H9 (cell line): ENCODE results near the gene USP14. TPM values are rescaled to one million over a fixed set of nuclear protein-coding genes. Genes with fewer than 3 reads are reported as not detected.

Experiments
- DNase-seq: peaks from one replicate; pipeline ENCODE4 v3.0.0-alpha.2; 2017
- H2AFZ ChIP-seq: one replicate; pipeline ENCODE4 v1.6.1; 2013; ENCODE audit warnings: mild to moderate bottlenecking, low read length, control low read depth, moderate library complexity
- H2AK5ac ChIP-seq: 2 replicates; pipeline ENCODE4 v1.6.1; 2013; ENCODE audit warnings: low read length, control low read depth, mixed read lengths; ENCODE audit not compliant: insufficient read length
- H2BK120ac ChIP-seq: one replicate; pipeline ENCODE4 v1.6.1; 2013; ENCODE audit warnings: low read depth, mild to moderate bottlenecking, low read length, control low read depth, inconsistent platforms; ENCODE audit not compliant: poor library complexity, severe bottlenecking
- H2BK12ac ChIP-seq: 2 replicates; pipeline ENCODE4 v1.6.1; 2013; ENCODE audit warnings: low read length, control low read depth, mixed read lengths, low read depth; ENCODE audit not compliant: insufficient read length
- H2BK15ac ChIP-seq: 2 replicates; pipeline ENCODE4 v1.6.1; 2013; ENCODE audit warnings: low read depth, low read length, control low read depth
- H2BK20ac ChIP-seq: one replicate; pipeline ENCODE4 v1.6.1; 2013; ENCODE audit warnings: low read depth, mild to moderate bottlenecking, low read length, control low read depth, inconsistent platforms; ENCODE audit not compliant: poor library complexity, severe bottlenecking
- H2BK5ac ChIP-seq: 2 replicates; pipeline ENCODE4 v1.6.1; 2013; ENCODE audit warnings: low read length, control low read depth, mixed read lengths; ENCODE audit not compliant: insufficient read length
- H3K14ac ChIP-seq: 2 replicates; pipeline ENCODE4 v1.6.1; 2013; ENCODE audit warnings: low read length, control low read depth; ENCODE audit not compliant: insufficient read depth
- H3K18ac ChIP-seq: 2 replicates; pipeline ENCODE4 v1.6.1; 2013; ENCODE audit warnings: low read depth, mild to moderate bottlenecking, mixed read lengths, low read length, control low read depth; ENCODE audit not compliant: insufficient read length
- H3K23ac ChIP-seq: 2 replicates; pipeline ENCODE4 v1.6.1; 2013; ENCODE audit warnings: low read length, control low read depth, mixed read lengths, low read depth; ENCODE audit not compliant: insufficient read length
- H3K23me2 ChIP-seq: 2 replicates; pipeline ENCODE4 v1.6.1; 2013; ENCODE audit warnings: low read depth, mild to moderate bottlenecking, mixed read lengths, low read length, control low read depth; ENCODE audit not compliant: insufficient read length, poor library complexity, severe bottlenecking
- H3K27ac ChIP-seq: 2 replicates; pipeline ENCODE4 v1.5.1; 2013; ENCODE audit warnings: low read length, control low read depth, mixed read lengths, low read depth; ENCODE audit not compliant: insufficient read length
- H3K27me3 ChIP-seq: 2 replicates; pipeline ENCODE4 v1.6.1; 2013; ENCODE audit warnings: low read length, control low read depth, inconsistent platforms; ENCODE audit not compliant: insufficient read depth
- H3K4ac ChIP-seq: 2 replicates; pipeline ENCODE4 v1.6.1; 2013; ENCODE audit warnings: low read depth, mild to moderate bottlenecking, control low read depth, inconsistent platforms, low read length, moderate library complexity
- H3K4me1 ChIP-seq: 2 replicates; pipeline ENCODE4 v1.6.1; 2013; ENCODE audit warnings: low read length, control low read depth, inconsistent platforms; ENCODE audit not compliant: insufficient read depth
- H3K4me2 ChIP-seq: 2 replicates; pipeline ENCODE4 v1.6.1; 2013; ENCODE audit warnings: low read length, control low read depth, mixed read lengths; ENCODE audit not compliant: insufficient read length, insufficient read depth
- H3K56ac ChIP-seq: 2 replicates; pipeline ENCODE4 v1.6.1; 2013; ENCODE audit warnings: low read depth, mild to moderate bottlenecking, mixed read lengths, low read length, control low read depth; ENCODE audit not compliant: insufficient read length
- H3K79me1 ChIP-seq: 2 replicates; pipeline ENCODE4 v1.6.1; 2013; ENCODE audit warnings: low read depth, mild to moderate bottlenecking, moderate library complexity, low read length, control low read depth, inconsistent platforms; ENCODE audit not compliant: insufficient read depth, poor library complexity, severe bottlenecking
- H3K79me2 ChIP-seq: 2 replicates; pipeline ENCODE4 v1.6.1; 2013; ENCODE audit warnings: low read length, control low read depth, inconsistent platforms; ENCODE audit not compliant: insufficient read depth
- H3K9ac ChIP-seq: 2 replicates; pipeline ENCODE4 v1.6.1; 2013; ENCODE audit warnings: low read length, control low read depth, mixed read lengths; ENCODE audit not compliant: insufficient read length; ENCODE audit errors: extremely low read depth
- H3K9me3 ChIP-seq: one replicate; pipeline ENCODE4 v1.6.1; 2013; ENCODE audit warnings: low read depth, low read length, inconsistent platforms; ENCODE audit not compliant: control insufficient read depth
- H3T11ph ChIP-seq: one replicate; pipeline ENCODE4 v1.6.1; 2013; ENCODE audit warnings: mild to moderate bottlenecking, low read length, control low read depth, inconsistent platforms
- H4K20me1 ChIP-seq: one replicate; pipeline ENCODE4 v1.6.1; 2013; ENCODE audit not compliant: control insufficient read depth, insufficient read length, insufficient read depth
- H4K5ac ChIP-seq: 2 replicates; pipeline ENCODE4 v1.6.1; 2013; ENCODE audit warnings: low read depth, mild to moderate bottlenecking, mixed read lengths, low read length, control low read depth; ENCODE audit not compliant: insufficient read length
- H4K8ac ChIP-seq: replicated peaks from 2 replicates; pipeline ENCODE4 v1.6.1; 2013; ENCODE audit warnings: low read length, control low read depth, mixed read lengths, low read depth; ENCODE audit not compliant: insufficient read length
- H4K91ac ChIP-seq: 2 replicates; pipeline ENCODE4 v1.6.1; 2013; ENCODE audit warnings: low read depth, mild to moderate bottlenecking, moderate library complexity, mixed read lengths, low read length, control low read depth; ENCODE audit not compliant: insufficient read length
- H3K27ac Mint-ChIP-seq, 3 experiments: 2 replicates in 2 of 3; 3 replicates in 1 of 3; pipeline ENCODE4 v1.8.0; 2020 to 2021; ENCODE audit warnings: mixed read lengths in 3 of 3, mild to moderate bottlenecking in 1 of 3, moderate library complexity in 1 of 3
- H3K27me3 Mint-ChIP-seq: 2 replicates; pipeline ENCODE4 v1.8.0; 2021; ENCODE audit warnings: low read depth, mild to moderate bottlenecking, moderate library complexity, mixed read lengths
- H3K36me3 Mint-ChIP-seq, 3 experiments: 2 replicates in 2 of 3; 3 replicates in 1 of 3; pipeline ENCODE4 v1.8.0; 2020 to 2021; ENCODE audit warnings: low read depth in 3 of 3, mixed read lengths in 3 of 3; ENCODE audit not compliant: insufficient read depth in 1 of 3
- H3K4me1 Mint-ChIP-seq, 2 experiments: 2 replicates each; pipeline ENCODE4 v1.8.0; 2020; ENCODE audit warnings: mixed read lengths in 2 of 2
- H3K4me3 Mint-ChIP-seq, 2 experiments: 2 replicates in 1 of 2; 3 replicates in 1 of 2; pipeline ENCODE4 v1.8.0; 2020 to 2021; ENCODE audit warnings: mild to moderate bottlenecking in 2 of 2, mixed read lengths in 2 of 2, moderate library complexity in 1 of 2
- H3K9me3 Mint-ChIP-seq, 2 experiments: 2 replicates in 1 of 2; 3 replicates in 1 of 2; pipeline ENCODE4 v1.8.0; 2020; ENCODE audit warnings: mild to moderate bottlenecking in 2 of 2, mixed read lengths in 2 of 2, moderate library complexity in 1 of 2
- WGBS: extraction: QIAGEN DNeasy Blood & Tissue Kit; methylation state at CpG from one replicate; pipeline ENCODE4 v1.1.7; 2013; ENCODE audit warnings: missing lambda C conversion rate, low lambda C conversion rate, mixed read lengths; ENCODE audit not compliant: insufficient read length; ENCODE audit errors: extremely low coverage; 5-methylcytosine and 5-hydroxymethylcytosine counted together
- total RNA-seq: library from RNA; stranded (reverse); gene quantifications from 2 replicates; pipeline ENCODE4 v1.2.1, GENCODE V29; 2021
- TF ChIP-seq, protein P1 (sequence below): fragments of 200-600 bp; sonication (generic); conservative IDR thresholded peaks from 3 replicates; pipeline ENCODE4 v1.8.0; 2021; ENCODE audit warnings: antibody characterized with exemption, mild to moderate bottlenecking

Gene USP14
- total RNA-seq, 1 experiment from 2014 or later: 92.1 TPM

GRCh38 chr18:215448-216010, 57.2 kb downstream of the USP14 start:
- H3K4me3 Mint-ChIP-seq: no peak overlapping the region
- WGBS: no CpG with 5 or more reads among the region's 5 CpGs

More at GRCh38 chr18:215448-216010, 57.2 kb downstream of the USP14 start:
- Histone ChIP-seq H2BK12ac (no peak overlapping the region), H3K27ac (no peak overlapping the region), H3K9me3 (peaks cover 24% of the 10 kb centered on the region), H3K4ac (no peak overlapping the region), H4K20me1 (no peaks in the 10 kb centered on the region), H3K18ac (no peak overlapping the region), H3K9ac (no peak overlapping the region), H2BK15ac (no peak overlapping the region), H3K79me1 (no peaks in the 10 kb centered on the region), H4K5ac (no peak overlapping the region), H3K4me1 (no peaks in the 10 kb centered on the region; the same call in 1 of the 2 replicates), H3K79me2 (no peaks in the 10 kb centered on the region), H3K23me2 (no peaks in the 10 kb centered on the region), H2BK20ac (no peak overlapping the region), H4K91ac (no peak overlapping the region), H3K23ac (no peak overlapping the region), H3K4me2 (no peak overlapping the region), H2AK5ac (no peak overlapping the region), H3T11ph (no peak overlapping the region), H2BK5ac (no peak overlapping the region), H4K8ac (no peak overlapping the region), H3K56ac (no peak overlapping the region), H2AFZ (no peak overlapping the region), H3K14ac (no peak overlapping the region), H3K27me3 (no peaks in the 10 kb centered on the region), H2BK120ac (no peak overlapping the region)
- Mint-ChIP-seq H3K27me3 (no peaks in the 10 kb centered on the region), H3K4me1 (peaks cover 6 to 7% of the 10 kb centered on the region in 2 experiments), H3K9me3 (peaks cover 0 to 5% of the 10 kb centered on the region in 2 experiments; a peak in 1 of 5 replicates), H3K27ac (peak overlapping the region in 2 of 3 experiments; percentile 75 to 86; a peak in 2 of 7 replicates), H3K36me3 (peaks cover 53 to 84% (median 82%) of the 10 kb centered on the region in 3 experiments)
- DNase-seq: no peak
- TF ChIP-seq, protein P1, sequence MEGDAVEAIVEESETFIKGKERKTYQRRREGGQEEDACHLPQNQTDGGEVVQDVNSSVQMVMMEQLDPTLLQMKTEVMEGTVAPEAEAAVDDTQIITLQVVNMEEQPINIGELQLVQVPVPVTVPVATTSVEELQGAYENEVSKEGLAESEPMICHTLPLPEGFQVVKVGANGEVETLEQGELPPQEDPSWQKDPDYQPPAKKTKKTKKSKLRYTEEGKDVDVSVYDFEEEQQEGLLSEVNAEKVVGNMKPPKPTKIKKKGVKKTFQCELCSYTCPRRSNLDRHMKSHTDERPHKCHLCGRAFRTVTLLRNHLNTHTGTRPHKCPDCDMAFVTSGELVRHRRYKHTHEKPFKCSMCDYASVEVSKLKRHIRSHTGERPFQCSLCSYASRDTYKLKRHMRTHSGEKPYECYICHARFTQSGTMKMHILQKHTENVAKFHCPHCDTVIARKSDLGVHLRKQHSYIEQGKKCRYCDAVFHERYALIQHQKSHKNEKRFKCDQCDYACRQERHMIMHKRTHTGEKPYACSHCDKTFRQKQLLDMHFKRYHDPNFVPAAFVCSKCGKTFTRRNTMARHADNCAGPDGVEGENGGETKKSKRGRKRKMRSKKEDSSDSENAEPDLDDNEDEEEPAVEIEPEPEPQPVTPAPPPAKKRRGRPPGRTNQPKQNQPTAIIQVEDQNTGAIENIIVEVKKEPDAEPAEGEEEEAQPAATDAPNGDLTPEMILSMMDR: no peak
